Testis (tissue), 2 donors: ENCODE data around the gene RAD52.

Experiments
- POLR2A ChIP-seq: fragments of 450-650 bp; IDR thresholded peaks from one replicate; pipeline ENCODE4 v1.6.1; 2017; ENCODE audit warnings: antibody characterized with exemption, mild to moderate bottlenecking, moderate library complexity
- TF ChIP-seq, protein P1 (sequence below), 3 experiments: fragments of 450-650 bp in 2 of 3; fragments of 200-600 bp in 1 of 3; sonication (generic) in 1 of 3; IDR thresholded peaks; one replicate each; pipeline ENCODE4 v1.5.1; 2016 to 2019; ENCODE audit warnings: antibody characterized with exemption in 3 of 3, mild to moderate bottlenecking in 2 of 3, moderate library complexity in 1 of 3

DNA sequence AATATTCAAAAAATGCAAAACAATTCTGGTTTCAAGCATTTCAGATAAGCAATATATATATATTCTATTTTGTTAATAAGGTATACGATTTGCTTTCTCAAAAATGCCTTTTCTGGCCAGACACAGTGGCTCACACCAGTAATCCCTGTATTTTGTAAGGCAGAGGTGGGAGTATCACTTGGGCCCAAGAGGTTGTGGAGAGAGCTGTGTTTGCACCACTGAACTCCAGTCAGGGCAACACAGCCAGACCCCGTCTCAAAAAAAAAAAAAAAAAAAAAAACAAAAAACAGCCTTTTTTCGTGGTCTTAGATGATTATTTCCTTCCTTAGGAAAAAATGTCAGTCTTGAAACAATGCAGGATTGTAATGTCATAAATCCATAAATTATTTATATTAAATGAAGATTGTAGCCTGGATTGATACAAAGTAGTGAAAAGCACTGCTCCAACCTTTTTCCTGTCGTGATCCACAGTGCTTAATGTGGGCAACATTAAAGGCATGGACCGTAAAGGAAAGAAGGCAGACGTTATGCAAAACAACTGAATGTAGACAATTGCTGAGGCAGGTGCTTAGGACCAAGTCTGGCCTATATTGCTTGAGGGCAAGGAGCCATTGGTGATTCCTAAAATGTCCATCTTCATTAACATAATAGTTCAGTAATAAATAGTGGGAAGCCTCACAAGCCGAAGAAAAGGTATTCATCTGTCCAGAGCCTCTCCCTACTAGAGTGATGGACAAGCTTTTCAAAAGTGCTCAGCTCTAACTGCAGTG, 36.8 kb downstream of the RAD52 start:
- TF ChIP-seq POLR2A = no peak
- TF ChIP-seq, protein P1, sequence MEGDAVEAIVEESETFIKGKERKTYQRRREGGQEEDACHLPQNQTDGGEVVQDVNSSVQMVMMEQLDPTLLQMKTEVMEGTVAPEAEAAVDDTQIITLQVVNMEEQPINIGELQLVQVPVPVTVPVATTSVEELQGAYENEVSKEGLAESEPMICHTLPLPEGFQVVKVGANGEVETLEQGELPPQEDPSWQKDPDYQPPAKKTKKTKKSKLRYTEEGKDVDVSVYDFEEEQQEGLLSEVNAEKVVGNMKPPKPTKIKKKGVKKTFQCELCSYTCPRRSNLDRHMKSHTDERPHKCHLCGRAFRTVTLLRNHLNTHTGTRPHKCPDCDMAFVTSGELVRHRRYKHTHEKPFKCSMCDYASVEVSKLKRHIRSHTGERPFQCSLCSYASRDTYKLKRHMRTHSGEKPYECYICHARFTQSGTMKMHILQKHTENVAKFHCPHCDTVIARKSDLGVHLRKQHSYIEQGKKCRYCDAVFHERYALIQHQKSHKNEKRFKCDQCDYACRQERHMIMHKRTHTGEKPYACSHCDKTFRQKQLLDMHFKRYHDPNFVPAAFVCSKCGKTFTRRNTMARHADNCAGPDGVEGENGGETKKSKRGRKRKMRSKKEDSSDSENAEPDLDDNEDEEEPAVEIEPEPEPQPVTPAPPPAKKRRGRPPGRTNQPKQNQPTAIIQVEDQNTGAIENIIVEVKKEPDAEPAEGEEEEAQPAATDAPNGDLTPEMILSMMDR (IDR thresholded peaks at IDR 0.05) = no peak
